Tibial nerve (tissue), 4 donors: ENCODE data around the gene ATG4D. TPM values are rescaled to one million over a fixed set of nuclear protein-coding genes. Genes with fewer than 3 reads are reported as not detected.

Experiments used
- DNase-seq, 2 donors: peaks; one replicate each; pipeline ENCODE4 v3.0.0-alpha.2; 2019; ENCODE audit warnings: low spot score in 2 of 2
- H3K27ac ChIP-seq, 4 donors: fragments of 200-600 bp; sonication (generic) in 3 of 4; one replicate each; pipeline ENCODE4 v1.5.1; 2017 to 2019; ENCODE audit warnings: mild to moderate bottlenecking in 1 of 4
- H3K27me3 ChIP-seq, 2 donors: fragments of 200-600 bp; sonication (generic) in 1 of 2; one replicate each; pipeline versions ENCODE4 v1.5.1 to v1.6.0; 2017 to 2019
- H3K36me3 ChIP-seq, 3 donors: fragments of 200-600 bp; sonication (generic); one replicate each; pipeline ENCODE4 v1.5.1; 2018 to 2019
- H3K4me1 ChIP-seq, 4 donors: fragments of 200-600 bp; sonication (generic) in 3 of 4; one replicate each; pipeline ENCODE4 v1.5.1; 2017 to 2019
- H3K4me3 ChIP-seq, 4 donors: fragments of 200-600 bp; sonication (generic) in 3 of 4; one replicate each; pipeline ENCODE4 v1.5.1; 2017 to 2019; ENCODE audit warnings: mild to moderate bottlenecking in 1 of 4, moderate library complexity in 1 of 4
- H3K9me3 ChIP-seq, 4 donors: fragments of 200-600 bp; sonication (generic) in 3 of 4; one replicate each; pipeline ENCODE4 v1.5.1; 2017 to 2019
- CTCF ChIP-seq, 5 experiments: fragments of 200-600 bp in 3 of 5; fragments of 450-650 bp in 2 of 5; sonication (generic) in 3 of 5; IDR thresholded peaks; one replicate each; pipeline ENCODE4 v1.5.1; 2016 to 2019; ENCODE audit warnings: antibody characterized with exemption in 5 of 5, mild to moderate bottlenecking in 3 of 5, moderate library complexity in 2 of 5
- EP300 ChIP-seq, 2 donors: sonication (generic); formaldehyde crosslinking; IDR thresholded peaks; one replicate each; pipeline ENCODE4 v1.6.1; 2017; ENCODE audit warnings: antibody characterized with exemption in 2 of 2, mild to moderate bottlenecking in 1 of 2
- POLR2A ChIP-seq, 2 donors: fragments of 450-650 bp; IDR thresholded peaks; one replicate each; pipeline ENCODE4 v1.6.1; 2017; ENCODE audit warnings: antibody characterized with exemption in 2 of 2, mild to moderate bottlenecking in 2 of 2, moderate library complexity in 2 of 2
- WGBS, 2 donors: methylation state at CpG; one replicate each; pipeline ENCODE4 v1.1.5; 2018; 5-methylcytosine and 5-hydroxymethylcytosine counted together
- total RNA-seq, 4 donors: library from RNA; depleted of rRNA; stranded (reverse); fragments of >200 nt; gene quantifications; one replicate each; pipeline ENCODE4 v1.1.0, GENCODE V29; 2016

Gene ATG4D
- total RNA-seq, 4 donors from 2014 or later, result 11.5 to 27.8 (median 17.8) TPM

- no peak overlapping the region for H3K4me3 ChIP-seq
- H3K27me3 ChIP-seq, result no peaks in the 10 kb centered on the region
- H3K4me1 ChIP-seq, result peaks cover 0 to 27% (median 20%) of the 10 kb centered on the region in 4 donors
- H3K36me3 ChIP-seq, result peaks cover 0 to 60% (median 21%) of the 10 kb centered on the region in 3 donors
- no peak for DNase-seq
- 85 to 86% methylated on average over 5 of the region's 5 CpGs for WGBS, 2 donors
- no peaks in the 10 kb centered on the region for H3K9me3 ChIP-seq
- no peak overlapping the region for H3K27ac ChIP-seq
- TF ChIP-seq EP300 (IDR thresholded peaks at IDR 0.05) (no peak), POLR2A (IDR thresholded peaks at IDR 0.05) (no peak), CTCF (IDR thresholded peaks at IDR 0.05) (no peak)
These were observed 18.9 kb downstream of the ATG4D start for GRCh38 chr19:10562609-10563008.

GRCh38 chr19:10565028-10565566 lies 21.4 kb downstream of the ATG4D start:
- H3K9me3 ChIP-seq, result no peaks in the 10 kb centered on the region
- TF ChIP-seq POLR2A (IDR thresholded peaks at IDR 0.05), result no peak
- TF ChIP-seq EP300 (IDR thresholded peaks at IDR 0.05), result no peak
- TF ChIP-seq CTCF (IDR thresholded peaks at IDR 0.05), result peak in 1 of 5 experiments; percentile 28
- H3K27me3 ChIP-seq, result no peaks in the 10 kb centered on the region
- H3K27ac ChIP-seq, result peak overlapping the region; percentile 91 to 96 (median 92)
- WGBS, 2 donors, result 10 to 12% methylated on average over 10 of the region's 10 CpGs
- peak in 1 of 2 donors; percentile 40 for DNase-seq
- H3K4me3 ChIP-seq, result peak overlapping the region; percentile 82 to 100 (median 92)
- peaks cover 0 to 43% (median 34%) of the 10 kb centered on the region in 4 donors for H3K4me1 ChIP-seq
- peaks cover 0 to 35% (median 9%) of the 10 kb centered on the region in 3 donors for H3K36me3 ChIP-seq

- DNase-seq, result peak; percentile 96 to 97
- WGBS, 2 donors, result 0 to 1% methylated on average over 29 to 62 of the region's 94 CpGs
- no peaks in the 10 kb centered on the region for H3K9me3 ChIP-seq
- peaks cover 0 to 43% (median 34%) of the 10 kb centered on the region in 4 donors for H3K4me1 ChIP-seq
- peak within 1 kb of the TSS; percentile 91 to 96 (median 92) for H3K27ac ChIP-seq
- peak in 3 of 5 experiments; percentile 17 to 72 (median 69) for TF ChIP-seq CTCF (IDR thresholded peaks at IDR 0.05)
- TF ChIP-seq EP300 (IDR thresholded peaks at IDR 0.05), result peak; percentile 94 to 96
- peak; percentile 84 to 88 for TF ChIP-seq POLR2A (IDR thresholded peaks at IDR 0.05)
- no peaks in the 10 kb centered on the region for H3K27me3 ChIP-seq
- peaks cover 0 to 28% (median 4%) of the 10 kb centered on the region in 3 donors for H3K36me3 ChIP-seq
- peak within 1 kb of the TSS; percentile 82 to 100 (median 92) for H3K4me3 ChIP-seq
These were observed 22.1 kb downstream of the ATG4D start, which contains the start of gene KRI1 for GRCh38 chr19:10565567-10566407. KRI1 (minus strand) TSS chr19:10566010; CDS start chr19:10565999, 11 bp downstream.

- TF ChIP-seq POLR2A (IDR thresholded peaks at IDR 0.05) (no peak), CTCF (IDR thresholded peaks at IDR 0.05) (no peak), EP300 (IDR thresholded peaks at IDR 0.05) (no peak)
- Histone ChIP-seq H3K4me3 (peak overlapping the region; percentile 2 to 100 (median 92)), H3K9me3 (no peaks in the 10 kb centered on the region), H3K27me3 (no peaks in the 10 kb centered on the region), H3K4me1 (peaks cover 0 to 43% (median 34%) of the 10 kb centered on the region in 4 donors), H3K27ac (peak overlapping the region; percentile 90 to 96 (median 92)), H3K36me3 (peaks cover 0 to 22% (median 4%) of the 10 kb centered on the region in 3 donors)
- WGBS, 2 donors, result 3 to 4% methylated on average over 4 of the region's 4 CpGs
- no peak for DNase-seq
These were observed 22.6 kb downstream of the ATG4D start for GRCh38 chr19:10566408-10566657.
